ENCODE data around the gene ARL5A. TPM values are rescaled to one million over a fixed set of nuclear protein-coding genes. Genes with fewer than 3 reads are reported as not detected.
A peak's percentile ranks its signal among the peaks of the same experiment; 100 is the strongest.

The ARL5A gene
- total and polyA plus RNA-seq, 2 of the 4 experiments (the other 2 are of a cell fraction) = 22.3 to 45.5 TPM

GRCh38 chr2:151796774-151797173, 31.4 kb downstream of the ARL5A start:
- ATAC-seq (ENCODE audit: low read depth) (no peak), DNase-seq (no peak)
- H3K9me1 ChIP-seq (ENCODE audit: insufficient read depth, low read length) = no peaks in the 10 kb centered on the region
- TF ChIP-seq SMC3 (IDR thresholded peaks at IDR 0.05; ENCODE audit: low read depth, low read length) (no peak), MXI1 (IDR thresholded peaks at IDR 0.05; ENCODE audit: borderline replicate concordance, low read depth, low read length) (no peak), RCOR1 (IDR thresholded peaks at IDR 0.05; ENCODE audit: insufficient replicate concordance, low read length) (no peak), MAFK (IDR thresholded peaks at IDR 0.05; ENCODE audit: low read depth, low read length) (no peak), RFX5 (IDR thresholded peaks at IDR 0.05; ENCODE audit: low read depth, low read length) (no peak), MAZ (IDR thresholded peaks at IDR 0.05; ENCODE audit: borderline replicate concordance, low read depth, low read length) (no peak), ELK1 (IDR thresholded peaks at IDR 0.05; ENCODE audit: borderline replicate concordance, low read depth, low read length) (no peak), POLR2A (IDR thresholded peaks at IDR 0.05; ENCODE audit: low read depth, low read length) (no peak), CEBPB (IDR thresholded peaks at IDR 0.05; ENCODE audit: low read depth, low read length) (no peak), RAD21 (IDR thresholded peaks at IDR 0.05; ENCODE audit: low read length) (no peak), FOS (IDR thresholded peaks at IDR 0.05; ENCODE audit: low read depth, low read length) (no peak)
- H3K23ac ChIP-seq (ENCODE audit: low read depth, low read length) = 0 out of 2 replicates have a peak overlapping the region, but pooled peaks have one; percentile 24
- H4K5ac ChIP-seq (ENCODE audit: low read depth, low read length) = no peak overlapping the region
- dilution Hi-C loops (cut with HindIII; ENCODE audit: low sequenced_read_pairs, unreplicated experiment) (no loop called here), in situ Hi-C loops (cut with MboI; ENCODE audit: low sequenced_read_pairs) (no loop called here), intact Hi-C loops (cut with micrococcal nuclease) (no loop called here)
- no peak overlapping the region for H2AFZ ChIP-seq (replicated peaks; ENCODE audit: low read length, poor library complexity)
- no peak overlapping the region for H4K91ac ChIP-seq (ENCODE audit: insufficient read depth, low read depth, low read length)
- H3K4ac ChIP-seq (ENCODE audit: low read depth, low read length) = no peak overlapping the region
- no peak overlapping the region for H3K56ac ChIP-seq (ENCODE audit: extremely low read depth, insufficient read depth, low read length)
- no peak overlapping the region for H2BK20ac ChIP-seq (ENCODE audit: low read depth, low read length)
- ChIA-PET CTCF (no interaction called here), POLR2A (ENCODE audit: unreplicated experiment) (no interaction called here)
- no peak overlapping the region for H2BK5ac ChIP-seq (ENCODE audit: low read depth, low read length, poor library complexity, severe bottlenecking)
- no peaks in the 10 kb centered on the region; a peak in 2 of 4 replicates for H3K79me1 ChIP-seq (ENCODE audit: low read depth in 1 of 2, low read length in 2 of 2)
- no peak overlapping the region for H2BK15ac ChIP-seq (ENCODE audit: low read depth, low read length)
- no peaks in the 10 kb centered on the region for H3K27me3 ChIP-seq (ENCODE audit: control insufficient read depth, insufficient read depth, low read length)
- H4K8ac ChIP-seq (ENCODE audit: low read depth in 2 of 2, low read length in 2 of 2) = no peak overlapping the region
- no peak overlapping the region for H3K9ac ChIP-seq (ENCODE audit: low read depth, low read length)
- peaks cover 1% of the 10 kb centered on the region; the same call in 1 of the 2 replicates for H3K36me3 ChIP-seq (ENCODE audit: control insufficient read depth, insufficient read depth, low read length)
- H3K4me2 ChIP-seq (ENCODE audit: low read depth, low read length) = no peak overlapping the region
- H3K18ac ChIP-seq (ENCODE audit: low read depth, low read length) = no peak overlapping the region
- no peaks in the 10 kb centered on the region for H3K4me1 ChIP-seq (ENCODE audit: control insufficient read depth, insufficient read depth, low read length)
- no peak overlapping the region for H2BK120ac ChIP-seq (ENCODE audit: low read depth, low read length)
- no TSS peak for BruUV-seq (replicated peaks)
- no peak overlapping the region for H3K27ac ChIP-seq (ENCODE audit: insufficient read depth, low read length)
- H3K4me3 ChIP-seq (ENCODE audit: insufficient read depth, low read depth, low read length) = no peak overlapping the region
- H3K9me3 ChIP-seq (ENCODE audit: control insufficient read depth, insufficient read depth, low read length) = no peaks in the 10 kb centered on the region
- no peak overlapping the region for H3K14ac ChIP-seq (replicated peaks; ENCODE audit: low read depth, low read length)
- WGBS, 2 experiments (ENCODE audit: extremely low coverage in 2 of 2, insufficient read length in 1 of 2) = no CpG with 5 or more reads among the region's 2 CpGs
- H2AK5ac ChIP-seq (ENCODE audit: low read depth, low read length) = no peak overlapping the region
- H2AK9ac ChIP-seq (replicated peaks; ENCODE audit: low read depth, low read length, poor library complexity) = no peak overlapping the region
- H4K20me1 ChIP-seq (ENCODE audit: insufficient read depth, low read length) = no peaks in the 10 kb centered on the region; the same call in 1 of the 2 replicates

All from IMR-90 (cell line).